GM12873 (cell line): ENCODE data around the gene FAM90A26.
"Not testable (repeated sequence)": the region's sequence is repeated elsewhere in the genome, so short reads cannot be mapped to it uniquely, and the experiment has no call there.

ENCODE experiments used
- TF ChIP-seq, protein P1 (sequence below): IDR thresholded peaks from 2 replicates; pipeline ENCODE4 v1.5.1; 2012; ENCODE audit warnings: low read depth, mild to moderate bottlenecking, moderate library complexity, low read length, control low read depth; ENCODE audit not compliant: insufficient read depth; ENCODE audit errors: missing control alignments

Gene FAM90A26, protein sequence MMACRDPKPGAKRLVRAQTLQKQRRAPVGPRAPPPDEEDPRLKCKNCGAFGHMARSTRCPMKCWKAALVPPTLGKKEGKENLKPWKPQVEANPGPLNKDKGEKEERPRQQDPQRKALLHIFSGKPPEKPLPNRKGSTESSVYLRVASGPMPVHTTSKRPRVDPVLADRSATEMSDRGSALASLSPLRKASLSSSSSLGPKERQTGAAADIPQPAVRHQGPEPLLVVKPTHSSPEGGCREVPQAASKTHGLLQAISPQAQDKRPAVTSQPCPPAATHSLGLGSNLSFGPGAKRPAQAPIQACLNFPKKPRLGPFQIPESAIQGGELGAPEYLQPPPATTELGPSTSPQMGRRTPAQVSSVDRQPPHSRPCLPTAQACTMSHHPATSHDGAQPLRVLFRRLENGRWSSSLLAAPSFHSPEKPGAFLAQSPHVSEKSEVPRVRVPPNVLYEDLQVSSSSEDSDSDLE

DNA sequence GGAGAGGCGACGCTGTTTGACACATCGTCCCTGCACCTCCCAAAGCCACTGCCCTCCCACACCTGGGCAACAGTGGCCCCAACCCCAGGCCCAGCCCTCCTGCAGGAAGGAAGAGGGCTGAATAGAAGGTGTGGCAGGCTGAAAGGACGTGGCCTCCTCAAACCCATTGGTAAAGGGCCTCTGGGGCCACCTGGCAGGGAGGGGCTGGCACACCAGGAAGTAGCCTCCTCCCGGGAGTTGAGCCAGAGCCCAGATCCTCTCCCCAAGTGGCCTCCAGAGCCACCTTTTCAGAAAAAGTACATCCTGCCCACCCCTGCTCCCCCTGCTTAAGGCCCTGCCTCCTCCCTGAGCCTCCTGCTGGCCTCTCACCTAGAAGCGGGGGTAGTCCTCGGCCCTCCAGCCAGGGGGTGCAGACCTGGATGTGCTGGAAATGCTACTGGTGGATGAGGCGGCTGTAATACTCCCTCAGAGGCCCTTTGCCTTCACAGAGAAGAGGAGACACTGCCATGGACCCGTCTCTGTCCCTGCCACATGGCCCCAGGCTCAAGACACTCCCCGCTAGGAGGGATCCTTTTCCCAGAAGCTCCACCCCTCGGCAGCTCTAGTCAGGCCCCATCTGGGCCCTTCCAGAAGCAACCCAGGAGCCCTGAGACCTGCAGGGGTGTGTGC, at the start of gene FAM90A26:
FAM90A26 (plus strand) TSS at position 619 of the 669 bp plus-strand sequence. CDS start 2,764 bp downstream, outside the sequence.
- TF ChIP-seq, protein P1, sequence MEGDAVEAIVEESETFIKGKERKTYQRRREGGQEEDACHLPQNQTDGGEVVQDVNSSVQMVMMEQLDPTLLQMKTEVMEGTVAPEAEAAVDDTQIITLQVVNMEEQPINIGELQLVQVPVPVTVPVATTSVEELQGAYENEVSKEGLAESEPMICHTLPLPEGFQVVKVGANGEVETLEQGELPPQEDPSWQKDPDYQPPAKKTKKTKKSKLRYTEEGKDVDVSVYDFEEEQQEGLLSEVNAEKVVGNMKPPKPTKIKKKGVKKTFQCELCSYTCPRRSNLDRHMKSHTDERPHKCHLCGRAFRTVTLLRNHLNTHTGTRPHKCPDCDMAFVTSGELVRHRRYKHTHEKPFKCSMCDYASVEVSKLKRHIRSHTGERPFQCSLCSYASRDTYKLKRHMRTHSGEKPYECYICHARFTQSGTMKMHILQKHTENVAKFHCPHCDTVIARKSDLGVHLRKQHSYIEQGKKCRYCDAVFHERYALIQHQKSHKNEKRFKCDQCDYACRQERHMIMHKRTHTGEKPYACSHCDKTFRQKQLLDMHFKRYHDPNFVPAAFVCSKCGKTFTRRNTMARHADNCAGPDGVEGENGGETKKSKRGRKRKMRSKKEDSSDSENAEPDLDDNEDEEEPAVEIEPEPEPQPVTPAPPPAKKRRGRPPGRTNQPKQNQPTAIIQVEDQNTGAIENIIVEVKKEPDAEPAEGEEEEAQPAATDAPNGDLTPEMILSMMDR = not testable (repeated sequence)

DNA sequence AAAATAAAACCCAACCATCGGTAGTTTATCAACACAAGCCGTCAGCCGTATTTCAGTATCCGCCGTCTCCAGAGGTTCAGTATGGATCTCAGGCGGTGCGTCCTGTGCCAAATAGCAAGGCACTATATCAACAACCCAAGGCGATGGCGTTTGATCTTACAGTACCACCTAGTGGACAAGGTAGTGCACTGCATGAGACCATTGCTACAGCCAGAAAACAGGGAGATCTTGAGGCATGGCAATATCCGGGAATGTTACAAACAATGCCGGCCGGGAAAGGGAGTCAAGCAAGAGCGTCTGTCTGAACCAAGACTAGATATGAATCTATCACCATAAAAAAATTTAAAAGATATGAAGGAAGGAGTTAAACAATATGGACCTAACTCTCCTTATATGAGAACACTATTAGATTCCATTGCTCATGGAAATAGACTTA, 46.6 kb upstream of the FAM90A26 start:
- TF ChIP-seq, protein P1 = peak; percentile 69

DNA sequence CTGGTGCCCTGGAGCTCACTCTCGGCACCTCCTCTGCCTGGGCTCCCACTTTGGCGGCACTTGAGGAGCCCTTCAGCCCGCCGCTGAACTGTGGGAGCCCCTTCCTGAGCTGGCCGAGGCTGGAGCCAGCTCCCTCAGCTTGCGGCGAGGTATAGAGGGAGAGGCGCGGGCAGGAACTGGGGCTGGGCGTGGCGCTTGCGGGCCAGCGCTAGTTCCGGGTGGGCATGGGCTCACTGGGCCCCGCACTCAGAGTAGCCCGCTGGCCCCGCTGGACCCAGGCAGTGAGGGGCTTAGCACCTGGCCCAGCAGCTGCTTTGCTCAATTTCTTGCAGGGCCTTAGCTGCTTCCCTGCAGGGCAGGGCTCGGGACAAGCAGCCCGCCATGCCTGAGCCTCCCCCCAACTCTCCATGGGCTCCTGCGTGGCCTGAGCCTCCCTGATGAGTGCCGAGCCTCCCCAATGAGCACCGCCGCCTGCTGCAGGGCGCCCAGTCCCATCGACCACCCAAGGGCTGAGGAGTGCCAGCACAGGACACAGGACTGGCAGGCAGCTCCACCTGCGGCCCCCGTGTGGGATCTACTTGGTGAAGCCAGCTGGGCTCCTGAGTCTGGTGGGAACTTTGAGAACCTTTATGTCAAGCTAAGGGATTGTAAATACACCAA, 26.7 kb upstream of the FAM90A26 start:
- TF ChIP-seq, protein P1 = no peak

DNA sequence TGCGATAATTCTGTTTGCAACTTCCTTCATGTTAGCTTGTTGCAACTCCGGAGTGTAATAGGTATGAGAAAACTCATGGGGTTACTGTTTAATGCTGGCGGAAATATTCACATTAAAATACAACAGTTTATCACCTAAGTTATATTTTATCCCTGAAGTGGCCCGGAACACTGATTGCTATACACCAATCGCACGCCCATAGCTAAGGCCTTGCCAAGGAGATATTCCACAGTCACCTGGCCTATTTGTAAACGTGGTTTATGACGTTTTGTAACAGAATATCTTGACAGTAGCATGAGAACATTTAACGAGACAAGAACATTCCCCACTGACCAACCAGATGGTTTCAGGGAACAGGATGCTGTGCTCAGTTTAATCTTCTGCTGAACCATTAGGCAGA, 23.2 kb upstream of the FAM90A26 start:
- TF ChIP-seq, protein P1 = no peak

DNA sequence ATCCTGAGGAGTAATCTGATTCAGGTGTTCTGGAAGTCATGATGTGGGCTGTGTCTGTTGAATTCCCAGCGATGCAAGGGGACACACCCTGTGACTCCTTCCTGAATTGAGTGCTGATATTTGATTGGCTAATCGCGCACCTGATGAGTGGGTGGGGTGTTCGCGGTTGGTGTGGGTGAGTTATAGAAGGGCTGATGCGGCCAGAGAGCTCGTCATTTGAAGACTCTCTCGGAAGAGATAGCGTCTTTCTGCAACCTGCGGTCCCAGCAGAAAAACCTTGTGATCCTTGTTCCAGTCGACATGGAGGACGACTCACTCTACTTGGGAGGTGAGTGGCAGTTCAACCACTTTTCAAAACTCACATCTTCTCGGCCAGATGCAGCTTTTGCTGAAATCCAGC, 40.1 kb downstream of the FAM90A26 start, which contains the start of gene USP17L10:
USP17L10 (plus strand) TSS at position 301 of the 400 bp plus-strand sequence; CDS start at position 301, 0 bp downstream.
- TF ChIP-seq, protein P1 = not testable (repeated sequence)

DNA sequence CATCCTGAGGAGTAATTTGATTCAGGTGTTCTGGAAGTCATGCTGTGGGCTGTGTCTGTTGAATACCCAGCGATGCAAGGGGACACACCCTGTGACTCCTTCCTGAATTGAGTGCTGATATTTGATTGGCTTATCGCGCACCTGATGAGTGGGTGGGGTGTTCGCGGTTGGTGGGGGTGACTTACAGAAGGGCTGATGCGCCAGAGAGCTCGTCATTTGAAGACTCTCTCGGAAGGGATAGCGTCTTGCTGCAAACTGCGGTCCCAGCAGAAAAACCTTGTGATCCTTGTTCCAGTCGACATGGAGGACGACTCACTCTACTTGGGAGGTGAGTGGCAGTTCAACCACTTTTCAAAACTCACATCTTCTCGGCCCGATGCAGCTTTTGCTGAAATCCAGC, 44.9 kb downstream of the FAM90A26 start, which contains the start of gene USP17L11:
USP17L11 (plus strand) TSS at position 301 of the 400 bp plus-strand sequence; CDS start at position 301, 0 bp downstream.
- TF ChIP-seq, protein P1 = not testable (repeated sequence)

DNA sequence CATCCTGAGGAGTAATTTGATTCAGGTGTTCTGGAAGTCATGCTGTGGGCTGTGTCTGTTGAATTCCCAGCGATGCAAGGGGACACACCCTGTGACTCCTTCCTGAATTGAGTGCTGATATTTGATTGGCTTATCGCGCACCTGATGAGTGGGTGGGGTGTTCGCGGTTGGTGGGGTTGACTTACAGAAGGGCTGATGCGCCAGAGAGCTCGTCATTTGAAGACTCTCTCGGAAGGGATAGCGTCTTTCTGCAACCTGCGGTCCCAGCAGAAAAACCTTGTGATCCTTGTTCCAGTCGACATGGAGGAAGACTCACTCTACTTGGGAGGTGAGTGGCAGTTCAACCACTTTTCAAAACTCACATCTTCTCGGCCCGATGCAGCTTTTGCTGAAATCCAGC, 49.6 kb downstream of the FAM90A26 start, which contains the start of gene USP17L12:
USP17L12 (plus strand) TSS at position 301 of the 400 bp plus-strand sequence; CDS start at position 301, 0 bp downstream.
- TF ChIP-seq, protein P1 = not testable (repeated sequence)
